Body of pancreas (tissue), 4 donors: Measurements from ENCODE around the gene GOLPH3L. TPM values are rescaled to one million over a fixed set of nuclear protein-coding genes. Genes with fewer than 3 reads are reported as not detected.
"Not testable (repeated sequence)": the region's sequence is repeated elsewhere in the genome, so short reads cannot be mapped to it uniquely, and the experiment has no call there.

ENCODE experiments used
- ATAC-seq: fragments of 150-250 bp; one replicate; pipeline ENCODE4 v1.9.1; 2016
- DNase-seq, 4 donors: peaks; one replicate each; pipeline ENCODE4 v3.0.0-alpha.2; 2019
- H3K27ac ChIP-seq, 4 donors: fragments of 200-600 bp; sonication (generic); 1 replicate in 3 of 4; 2 replicates in 1 of 4; pipeline versions ENCODE4 v1.5.1 to v1.6.1; 2016 to 2019; ENCODE audit warnings: mild to moderate bottlenecking in 1 of 4, mixed read lengths in 1 of 4, moderate library complexity in 1 of 4
- H3K27me3 ChIP-seq, 2 donors: fragments of 200-600 bp; sonication (generic); one replicate each; pipeline ENCODE4 v1.6.0; 2016; ENCODE audit warnings: mild to moderate bottlenecking in 1 of 2
- H3K36me3 ChIP-seq, 2 donors: fragments of 200-600 bp; sonication (generic); replicated peaks in 1 of 2; 2 replicates each; pipeline ENCODE4 v1.5.1; 2016; ENCODE audit warnings: low read depth in 2 of 2; ENCODE audit not compliant: insufficient read depth in 1 of 2
- H3K4me1 ChIP-seq: fragments of 200-600 bp; sonication (generic); one replicate; pipeline ENCODE4 v1.6.0; 2016
- H3K4me3 ChIP-seq, 2 donors: fragments of 200-600 bp; sonication (generic); 1 replicate in 1 of 2; 2 replicates in 1 of 2; pipeline ENCODE4 v1.5.1; 2016 to 2019
- H3K9me3 ChIP-seq, 3 donors: fragments of 200-600 bp; sonication (generic); 1 replicate in 2 of 3; 2 replicates in 1 of 3; pipeline ENCODE4 v1.5.1; 2016
- POLR2A ChIP-seq, 3 donors: fragments of 450-650 bp; IDR thresholded peaks; one replicate each; pipeline ENCODE4 v1.6.1; 2016; ENCODE audit warnings: antibody characterized with exemption in 3 of 3, mild to moderate bottlenecking in 2 of 3
- WGBS, 2 donors: methylation state at CpG; one replicate each; pipeline ENCODE4 v1.1.5; 2017; 5-methylcytosine and 5-hydroxymethylcytosine counted together
- intact Hi-C: fragments of 100-400 bp; cut with DNase I; formaldehyde crosslinking; loops from one replicate; pipeline ENCODE4 v1.15.1; 2023
- total RNA-seq, 2 donors: library from RNA; depleted of rRNA; stranded (reverse); fragments of >200 nt; gene quantifications; one replicate each; pipeline ENCODE4 v1.1.0, GENCODE V29; 2016
- TF ChIP-seq, protein P1 (sequence below), 7 experiments: fragments of 450-650 bp in 4 of 7; fragments of 200-600 bp in 3 of 7; sonication (generic) in 3 of 7; IDR thresholded peaks; one replicate each; pipeline ENCODE4 v1.5.1; 2016 to 2019; ENCODE audit warnings: antibody characterized with exemption in 7 of 7

The GOLPH3L gene
- total RNA-seq, 2 donors from 2014 or later: 14.5 to 14.8 TPM

DNA sequence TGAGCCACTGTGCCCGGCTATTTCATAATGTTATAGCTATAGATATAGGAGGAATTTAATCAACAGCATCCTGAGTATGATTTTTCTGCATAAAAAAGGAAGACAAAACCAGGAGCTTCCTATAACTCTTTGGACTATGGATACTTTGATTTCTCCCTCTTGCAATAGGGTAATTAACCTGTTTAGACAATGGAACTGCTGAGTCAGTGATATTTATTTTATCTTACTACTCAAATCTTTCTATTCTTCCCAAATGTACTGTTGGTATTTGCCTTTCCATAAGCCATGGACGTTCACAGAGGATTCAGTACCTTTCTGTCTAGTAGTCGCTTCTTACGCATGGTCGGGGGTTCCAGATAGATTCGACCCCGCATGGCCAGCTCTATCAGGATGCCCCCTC, 33.6 kb downstream of the GOLPH3L start:
- no peaks in the 10 kb centered on the region for H3K27me3 ChIP-seq
- peaks cover 8% of the 10 kb centered on the region for H3K4me1 ChIP-seq
- 80 to 82% methylated on average over 7 of the region's 7 CpGs for WGBS, 2 donors
- no peak overlapping the region for H3K27ac ChIP-seq
- DNase-seq: no peak
- no peak for TF ChIP-seq POLR2A (IDR thresholded peaks at IDR 0.05)
- TF ChIP-seq, protein P1, sequence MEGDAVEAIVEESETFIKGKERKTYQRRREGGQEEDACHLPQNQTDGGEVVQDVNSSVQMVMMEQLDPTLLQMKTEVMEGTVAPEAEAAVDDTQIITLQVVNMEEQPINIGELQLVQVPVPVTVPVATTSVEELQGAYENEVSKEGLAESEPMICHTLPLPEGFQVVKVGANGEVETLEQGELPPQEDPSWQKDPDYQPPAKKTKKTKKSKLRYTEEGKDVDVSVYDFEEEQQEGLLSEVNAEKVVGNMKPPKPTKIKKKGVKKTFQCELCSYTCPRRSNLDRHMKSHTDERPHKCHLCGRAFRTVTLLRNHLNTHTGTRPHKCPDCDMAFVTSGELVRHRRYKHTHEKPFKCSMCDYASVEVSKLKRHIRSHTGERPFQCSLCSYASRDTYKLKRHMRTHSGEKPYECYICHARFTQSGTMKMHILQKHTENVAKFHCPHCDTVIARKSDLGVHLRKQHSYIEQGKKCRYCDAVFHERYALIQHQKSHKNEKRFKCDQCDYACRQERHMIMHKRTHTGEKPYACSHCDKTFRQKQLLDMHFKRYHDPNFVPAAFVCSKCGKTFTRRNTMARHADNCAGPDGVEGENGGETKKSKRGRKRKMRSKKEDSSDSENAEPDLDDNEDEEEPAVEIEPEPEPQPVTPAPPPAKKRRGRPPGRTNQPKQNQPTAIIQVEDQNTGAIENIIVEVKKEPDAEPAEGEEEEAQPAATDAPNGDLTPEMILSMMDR (IDR thresholded peaks at IDR 0.05): no peak
- H3K4me3 ChIP-seq: no peak overlapping the region
- H3K9me3 ChIP-seq: no peaks in the 10 kb centered on the region
- no peak for ATAC-seq
- intact Hi-C loops: no loop called here
- peaks cover 0 to 14% of the 10 kb centered on the region in 2 donors for H3K36me3 ChIP-seq

DNA sequence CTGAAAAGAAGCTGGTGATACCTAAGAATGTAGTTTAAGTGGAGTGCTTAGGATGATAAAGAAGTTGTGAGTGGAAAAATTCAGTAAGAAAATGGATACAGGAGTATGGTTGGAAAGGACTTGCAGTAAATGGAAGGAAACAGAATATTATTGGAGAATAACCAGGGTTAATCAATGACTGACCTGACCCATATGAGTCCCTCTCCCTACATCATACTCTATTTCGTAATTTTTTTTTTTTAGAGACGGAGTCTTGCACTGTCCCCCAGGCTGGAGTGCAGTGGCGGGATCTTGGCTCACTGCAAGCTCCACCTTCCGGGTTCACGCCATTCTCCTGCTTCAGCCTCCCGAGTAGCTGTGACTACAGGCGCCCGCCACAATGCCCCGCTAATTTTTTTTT, 34.1 kb downstream of the GOLPH3L start:
- intact Hi-C loops: no loop called here
- Histone ChIP-seq H3K4me1 (peaks cover 3% of the 10 kb centered on the region), H3K27ac (no peak overlapping the region), H3K36me3 (peaks cover 0 to 14% of the 10 kb centered on the region in 2 donors), H3K4me3 (no peak overlapping the region), H3K27me3 (no peaks in the 10 kb centered on the region), H3K9me3 (no peaks in the 10 kb centered on the region)
- 90 to 95% methylated on average over 9 of the region's 9 CpGs for WGBS, 2 donors
- TF ChIP-seq, protein P1 (IDR thresholded peaks at IDR 0.05): no peak
- no peak for TF ChIP-seq POLR2A (IDR thresholded peaks at IDR 0.05)
- no peak for ATAC-seq
- no peak for DNase-seq

DNA sequence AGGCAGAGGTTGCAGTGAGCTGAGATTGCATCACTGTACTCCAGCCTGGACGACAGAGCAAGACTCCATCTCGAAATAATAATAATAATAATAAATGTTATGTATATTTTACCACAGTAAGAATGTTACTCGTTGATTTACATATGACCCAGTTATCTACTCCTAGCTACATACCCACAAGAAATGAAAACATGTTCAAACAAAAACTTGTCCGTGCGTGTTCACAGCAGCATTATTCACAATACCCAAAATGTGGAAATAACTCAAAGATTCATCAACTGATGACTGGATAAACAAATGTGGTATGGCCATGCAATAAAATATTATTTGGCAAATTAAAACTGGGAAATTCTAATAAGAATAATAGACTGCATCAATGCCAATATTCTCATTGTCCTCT, 35.8 kb downstream of the GOLPH3L start:
- intact Hi-C loops: no loop called here
- Histone ChIP-seq H3K4me3 (no peak overlapping the region), H3K4me1 (peaks cover 5% of the 10 kb centered on the region), H3K9me3 (no peaks in the 10 kb centered on the region), H3K27ac (no peak overlapping the region), H3K27me3 (no peaks in the 10 kb centered on the region), H3K36me3 (peaks cover 0 to 14% of the 10 kb centered on the region in 2 donors)
- ATAC-seq (no peak), DNase-seq (no peak)
- 95 to 97% methylated on average over 5 of the region's 5 CpGs for WGBS, 2 donors
- TF ChIP-seq POLR2A (IDR thresholded peaks at IDR 0.05): no peak
- TF ChIP-seq, protein P1 (IDR thresholded peaks at IDR 0.05): no peak

DNA sequence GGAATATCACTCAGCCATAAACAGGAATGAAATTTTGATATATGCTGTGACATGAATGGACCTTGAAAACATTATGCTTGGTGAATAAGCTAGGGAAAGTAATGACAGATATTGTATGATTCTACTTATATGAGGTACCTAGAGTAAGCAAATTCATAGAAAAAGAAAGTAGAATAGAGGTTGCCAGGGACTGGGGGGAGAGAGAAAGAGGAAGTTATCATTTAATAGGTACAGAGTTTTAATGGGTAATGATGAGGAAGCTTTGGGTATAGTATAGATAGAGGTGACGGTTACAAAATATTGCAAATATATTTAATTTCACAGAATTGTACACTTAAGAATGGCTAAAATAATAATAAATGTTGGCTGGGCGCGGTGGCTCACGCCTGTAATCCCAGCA, 36.4 kb downstream of the GOLPH3L start:
- Histone ChIP-seq H3K4me1 (peaks cover 11% of the 10 kb centered on the region), H3K27me3 (no peaks in the 10 kb centered on the region), H3K36me3 (peaks cover 0 to 14% of the 10 kb centered on the region in 2 donors), H3K4me3 (no peak overlapping the region), H3K9me3 (no peaks in the 10 kb centered on the region), H3K27ac (no peak overlapping the region)
- 81 to 85% methylated on average over 4 of the region's 4 CpGs for WGBS, 2 donors
- no peak for DNase-seq
- intact Hi-C loops: no loop called here
- ATAC-seq: no peak
- TF ChIP-seq POLR2A (IDR thresholded peaks at IDR 0.05): no peak
- TF ChIP-seq, protein P1 (IDR thresholded peaks at IDR 0.05): no peak

DNA sequence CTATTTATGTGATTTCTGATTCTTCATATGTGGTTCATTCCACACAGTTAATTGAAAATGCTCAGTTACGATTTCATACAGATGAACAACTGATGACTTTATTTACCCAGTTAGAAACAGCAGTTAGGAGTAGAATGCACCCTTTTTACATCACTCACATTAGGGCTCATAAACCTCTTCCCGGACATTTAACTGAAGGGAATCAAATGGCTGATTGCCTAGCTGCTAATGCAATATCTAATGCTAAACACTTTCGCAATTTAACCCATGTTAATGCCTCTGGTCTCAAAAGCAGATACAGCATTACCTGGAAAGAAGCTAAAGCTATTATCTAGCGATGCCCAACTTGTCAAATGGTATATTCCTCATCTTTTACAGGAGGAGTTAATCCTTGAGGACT, 39.9 kb downstream of the GOLPH3L start:
- H3K27ac ChIP-seq, H3K9me3 ChIP-seq, DNase-seq, H3K36me3 ChIP-seq, H3K27me3 ChIP-seq, H3K4me3 ChIP-seq, intact Hi-C loops, ATAC-seq: not testable (repeated sequence)
- 87 to 88% methylated on average over 4 of the region's 4 CpGs for WGBS, 2 donors
- H3K4me1 ChIP-seq: peaks cover 25% of the 10 kb centered on the region

DNA sequence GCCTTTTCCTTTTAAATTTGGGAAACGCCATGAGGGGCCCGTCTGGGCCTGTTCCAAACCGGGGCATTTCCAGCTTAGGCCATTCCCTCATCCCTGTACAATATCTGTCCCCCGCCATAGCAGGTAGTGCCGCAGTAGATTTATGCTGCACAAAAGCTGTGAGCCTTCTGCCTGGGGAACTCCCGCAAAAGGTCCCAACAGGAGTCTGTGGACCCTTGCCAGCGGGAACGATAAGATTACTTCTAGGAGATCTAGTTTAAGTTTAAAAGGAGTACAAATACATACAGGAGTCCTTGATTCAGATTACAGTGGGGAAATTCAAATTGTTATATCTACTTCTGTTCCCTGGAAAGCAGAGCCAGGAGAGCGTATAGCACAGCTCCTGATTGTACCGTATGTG, 42.3 kb downstream of the GOLPH3L start:
- ATAC-seq, H3K9me3 ChIP-seq, H3K27me3 ChIP-seq, H3K36me3 ChIP-seq, intact Hi-C loops, H3K4me3 ChIP-seq: not testable (repeated sequence)
- Histone ChIP-seq H3K4me1 (peaks cover 42% of the 10 kb centered on the region), H3K27ac (peak overlapping the region; percentile 36 to 68 (median 45))
- peak; percentile 74 to 91 (median 80) for DNase-seq
- 47 to 48% methylated on average over 10 of the region's 10 CpGs for WGBS, 2 donors
